ENCODE measurements around the gene SPAG5.

The SPAG5 gene

DNA sequence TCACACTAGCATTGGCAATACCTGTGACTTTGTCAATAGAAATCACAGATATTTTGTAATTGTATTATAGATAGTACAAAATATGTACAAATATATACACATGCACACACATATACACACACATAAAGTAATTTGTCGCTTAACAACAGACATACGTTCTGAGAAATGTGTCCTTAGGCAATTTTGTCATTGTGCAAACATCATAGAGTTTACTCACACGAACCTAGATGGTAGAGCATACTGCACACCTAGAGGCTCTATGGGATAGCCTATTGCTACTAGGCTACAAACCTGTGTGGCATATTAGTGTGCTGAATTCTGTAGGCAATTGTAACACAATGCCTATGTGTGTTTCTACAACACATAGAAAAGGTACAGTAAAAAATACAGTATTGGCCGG is 57.4 kb downstream of the SPAG5 start:
- H3K9ac ChIP-seq (ENCODE audit: low read length in 2 of 2) = no peak overlapping the region
- H3K4me3 ChIP-seq (ENCODE audit: low read length in 2 of 2) = no peak overlapping the region
- H3K27ac ChIP-seq (ENCODE audit: low read length) = no peak overlapping the region
- no peaks in the 10 kb centered on the region for H3K27me3 ChIP-seq (ENCODE audit: control insufficient read depth in 1 of 2, insufficient read depth in 2 of 2, low read length in 2 of 2)
- no peaks in the 10 kb centered on the region for H3K36me3 ChIP-seq (ENCODE audit: control insufficient read depth in 2 of 2, insufficient read depth in 2 of 2, low read length in 2 of 2)
- no peaks in the 10 kb centered on the region for H3K9me3 ChIP-seq (ENCODE audit: control insufficient read depth in 2 of 2, low read length in 2 of 2)
- H3K4me1 ChIP-seq (ENCODE audit: control insufficient read depth, insufficient read depth, low read length) = no peaks in the 10 kb centered on the region

DNA sequence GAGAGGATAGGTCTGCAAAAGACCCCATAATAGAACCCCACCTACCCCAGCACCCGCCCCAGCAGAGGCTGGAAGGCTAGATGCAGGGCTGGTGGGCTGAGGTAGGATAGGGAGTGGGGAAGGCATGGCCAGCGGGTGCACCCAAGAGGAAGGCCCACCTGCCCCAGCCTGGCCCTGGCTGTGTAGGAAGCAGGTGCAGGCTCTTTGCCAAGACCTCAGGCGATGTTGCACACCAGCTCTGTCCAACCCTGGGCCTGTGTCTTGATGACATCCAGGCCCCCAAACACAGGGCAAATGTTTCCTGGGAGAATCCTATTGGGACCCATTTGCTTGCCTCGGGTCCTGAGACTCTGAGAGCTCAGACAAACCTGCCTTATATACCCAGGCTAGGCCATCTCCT is 58.6 kb downstream of the SPAG5 start:
- H3K4me3 ChIP-seq (ENCODE audit: low read length in 2 of 2) = no peak overlapping the region
- no peaks in the 10 kb centered on the region for H3K36me3 ChIP-seq (ENCODE audit: control insufficient read depth in 2 of 2, insufficient read depth in 2 of 2, low read length in 2 of 2)
- no peak overlapping the region for H3K9ac ChIP-seq (ENCODE audit: low read length in 2 of 2)
- no peak overlapping the region for H3K27ac ChIP-seq (ENCODE audit: low read length)
- no peaks in the 10 kb centered on the region for H3K27me3 ChIP-seq (ENCODE audit: control insufficient read depth in 1 of 2, insufficient read depth in 2 of 2, low read length in 2 of 2)
- H3K4me1 ChIP-seq (ENCODE audit: control insufficient read depth, insufficient read depth, low read length) = no peaks in the 10 kb centered on the region
- no peaks in the 10 kb centered on the region for H3K9me3 ChIP-seq (ENCODE audit: control insufficient read depth in 2 of 2, low read length in 2 of 2)

DNA sequence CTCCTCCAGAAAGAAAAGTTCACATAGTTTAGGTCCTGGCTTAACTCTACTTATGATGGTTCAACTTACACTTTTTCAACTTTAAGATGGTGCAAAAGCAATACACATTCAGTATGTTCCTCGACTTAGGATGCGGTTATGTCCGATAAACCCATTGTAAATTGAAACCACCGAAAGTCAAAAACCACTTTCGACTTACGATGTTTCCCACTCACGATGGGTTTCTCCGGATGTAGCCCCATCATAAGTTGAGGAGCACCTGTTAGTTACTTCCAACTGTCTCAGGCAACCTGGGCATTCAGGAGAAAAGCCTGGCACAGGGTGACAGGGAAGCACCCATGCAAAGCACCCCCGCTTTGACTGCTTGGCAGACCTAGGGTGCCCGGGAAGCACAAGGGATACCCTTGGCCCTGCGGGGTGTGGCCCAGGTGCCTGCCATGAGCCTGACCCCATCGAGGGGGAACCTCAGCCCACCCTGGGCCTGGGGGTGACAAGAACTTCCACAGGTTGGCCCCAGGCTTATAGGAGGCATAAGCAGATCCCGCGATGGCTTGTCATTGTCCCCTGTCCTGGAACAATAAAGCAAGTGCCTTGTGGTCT is 60.4 kb downstream of the SPAG5 start:
- Histone ChIP-seq H3K27me3 (ENCODE audit: control insufficient read depth in 1 of 2, insufficient read depth in 2 of 2, low read length in 2 of 2) (no peaks in the 10 kb centered on the region), H3K4me3 (ENCODE audit: low read length in 2 of 2) (no peak overlapping the region), H3K9me3 (ENCODE audit: control insufficient read depth in 2 of 2, low read length in 2 of 2) (no peaks in the 10 kb centered on the region), H3K36me3 (ENCODE audit: control insufficient read depth in 2 of 2, insufficient read depth in 2 of 2, low read length in 2 of 2) (no peaks in the 10 kb centered on the region), H3K4me1 (ENCODE audit: control insufficient read depth, insufficient read depth, low read length) (no peaks in the 10 kb centered on the region), H3K27ac (ENCODE audit: low read length) (no peak overlapping the region), H3K9ac (ENCODE audit: low read length in 2 of 2) (no peak overlapping the region)

DNA sequence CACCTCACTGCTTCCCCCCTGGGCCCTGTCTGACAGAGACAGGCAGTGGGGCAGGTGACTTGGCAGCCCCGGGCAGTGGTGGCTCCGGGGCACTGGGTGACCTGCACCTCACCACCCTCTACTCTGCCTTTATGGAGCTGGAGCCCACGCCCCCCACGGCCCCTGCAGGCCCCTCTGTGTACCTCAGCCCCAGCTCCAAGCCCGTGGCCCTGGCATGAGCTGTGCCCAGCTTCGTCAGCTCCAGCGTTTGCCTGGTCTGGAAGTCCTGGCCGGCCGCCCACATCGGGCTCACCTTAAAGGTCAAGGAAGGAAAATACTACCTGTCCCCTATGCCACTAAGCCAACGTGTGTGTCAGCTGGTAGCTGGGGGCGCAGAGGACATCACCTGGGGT is 61.6 kb downstream of the SPAG5 start:
- Histone ChIP-seq H3K27ac (ENCODE audit: low read length) (no peak overlapping the region), H3K36me3 (ENCODE audit: control insufficient read depth in 2 of 2, insufficient read depth in 2 of 2, low read length in 2 of 2) (no peaks in the 10 kb centered on the region), H3K4me1 (ENCODE audit: control insufficient read depth, insufficient read depth, low read length) (no peaks in the 10 kb centered on the region), H3K27me3 (ENCODE audit: control insufficient read depth in 1 of 2, insufficient read depth in 2 of 2, low read length in 2 of 2) (no peaks in the 10 kb centered on the region), H3K4me3 (ENCODE audit: low read length in 2 of 2) (no peak overlapping the region), H3K9me3 (ENCODE audit: control insufficient read depth in 2 of 2, low read length in 2 of 2) (no peaks in the 10 kb centered on the region), H3K9ac (ENCODE audit: low read length in 2 of 2) (no peak overlapping the region)

DNA sequence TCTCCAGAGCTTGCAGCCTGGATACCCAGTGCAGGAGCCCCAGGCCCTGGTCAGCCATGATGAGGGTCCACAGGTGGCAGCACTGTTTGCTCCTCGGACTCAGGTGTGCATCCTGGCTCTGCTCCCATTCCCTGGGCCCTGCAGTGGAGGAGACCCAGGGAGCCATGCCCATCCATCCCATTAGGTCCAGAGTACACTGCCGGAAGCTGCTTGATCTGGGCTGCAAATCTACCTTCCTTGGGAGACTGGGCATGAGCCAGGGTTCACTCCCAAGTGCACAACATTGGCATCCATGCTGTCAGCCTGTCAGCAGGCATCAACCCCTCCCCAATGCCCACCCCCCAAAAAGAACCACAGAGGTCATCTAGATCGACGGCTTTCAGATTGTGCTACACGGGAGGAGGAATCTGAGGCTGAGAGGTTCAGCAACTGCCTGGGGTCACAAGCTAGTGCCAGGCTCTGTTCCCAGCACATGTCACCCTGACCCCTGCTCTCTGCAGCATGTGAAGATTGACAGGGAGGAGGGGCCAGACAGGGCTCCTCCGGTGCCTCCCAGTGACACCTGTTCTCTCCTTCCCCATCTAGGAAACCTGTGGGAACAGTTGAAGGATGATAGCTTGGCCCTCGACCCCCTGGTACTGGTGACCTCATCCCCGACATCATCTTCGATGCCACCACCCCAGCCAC is 62.1 kb downstream of the SPAG5 start:
- Histone ChIP-seq H3K9me3 (ENCODE audit: control insufficient read depth in 2 of 2, low read length in 2 of 2) (no peaks in the 10 kb centered on the region), H3K9ac (ENCODE audit: low read length in 2 of 2) (no peak overlapping the region), H3K27me3 (ENCODE audit: control insufficient read depth in 1 of 2, insufficient read depth in 2 of 2, low read length in 2 of 2) (peaks cover 0 to under 1% of the 10 kb centered on the region in 2 donors), H3K4me3 (ENCODE audit: low read length in 2 of 2) (no peak overlapping the region), H3K36me3 (ENCODE audit: control insufficient read depth in 2 of 2, insufficient read depth in 2 of 2, low read length in 2 of 2) (no peaks in the 10 kb centered on the region), H3K27ac (ENCODE audit: low read length) (no peak overlapping the region), H3K4me1 (ENCODE audit: control insufficient read depth, insufficient read depth, low read length) (no peaks in the 10 kb centered on the region)

DNA sequence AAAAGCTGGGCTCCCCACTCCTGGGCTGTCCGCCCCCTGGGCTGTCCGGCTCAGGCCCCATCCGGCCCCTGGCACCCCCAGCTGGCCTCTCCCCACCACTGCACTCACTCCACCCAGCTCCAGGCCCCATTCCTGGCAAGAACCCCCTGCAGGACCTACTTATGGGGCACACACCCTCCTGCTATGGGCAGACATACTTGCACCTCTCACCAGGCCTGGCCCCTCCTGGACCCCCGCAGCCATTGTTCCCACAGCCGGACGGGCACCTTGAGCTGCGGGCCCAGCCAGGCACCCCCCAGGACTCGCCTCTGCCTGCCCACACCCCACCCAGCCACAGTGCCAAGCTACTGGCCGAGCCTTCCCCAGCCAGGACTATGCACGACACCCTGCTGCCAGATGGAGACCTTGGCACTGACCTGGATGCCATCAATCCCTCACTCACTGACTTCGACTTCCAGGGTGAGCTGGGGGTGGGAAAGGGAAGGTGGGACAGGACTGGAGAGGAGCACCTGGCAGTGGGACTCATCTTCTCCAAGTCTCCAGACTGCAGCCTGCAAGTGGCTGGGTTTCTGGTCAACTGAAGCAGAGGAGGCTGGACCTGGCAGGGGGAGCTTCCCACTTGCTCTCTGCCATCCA is 64.0 kb downstream of the SPAG5 start:
- Histone ChIP-seq H3K27me3 (ENCODE audit: control insufficient read depth in 1 of 2, insufficient read depth in 2 of 2, low read length in 2 of 2) (peaks cover 0 to 7% of the 10 kb centered on the region in 2 donors), H3K9ac (ENCODE audit: low read length in 2 of 2) (no peak overlapping the region), H3K27ac (ENCODE audit: low read length) (no peak overlapping the region), H3K9me3 (ENCODE audit: control insufficient read depth in 2 of 2, low read length in 2 of 2) (no peaks in the 10 kb centered on the region), H3K4me1 (ENCODE audit: control insufficient read depth, insufficient read depth, low read length) (no peaks in the 10 kb centered on the region), H3K4me3 (ENCODE audit: low read length in 2 of 2) (no peak overlapping the region), H3K36me3 (ENCODE audit: control insufficient read depth in 2 of 2, insufficient read depth in 2 of 2, low read length in 2 of 2) (no peaks in the 10 kb centered on the region)

DNA sequence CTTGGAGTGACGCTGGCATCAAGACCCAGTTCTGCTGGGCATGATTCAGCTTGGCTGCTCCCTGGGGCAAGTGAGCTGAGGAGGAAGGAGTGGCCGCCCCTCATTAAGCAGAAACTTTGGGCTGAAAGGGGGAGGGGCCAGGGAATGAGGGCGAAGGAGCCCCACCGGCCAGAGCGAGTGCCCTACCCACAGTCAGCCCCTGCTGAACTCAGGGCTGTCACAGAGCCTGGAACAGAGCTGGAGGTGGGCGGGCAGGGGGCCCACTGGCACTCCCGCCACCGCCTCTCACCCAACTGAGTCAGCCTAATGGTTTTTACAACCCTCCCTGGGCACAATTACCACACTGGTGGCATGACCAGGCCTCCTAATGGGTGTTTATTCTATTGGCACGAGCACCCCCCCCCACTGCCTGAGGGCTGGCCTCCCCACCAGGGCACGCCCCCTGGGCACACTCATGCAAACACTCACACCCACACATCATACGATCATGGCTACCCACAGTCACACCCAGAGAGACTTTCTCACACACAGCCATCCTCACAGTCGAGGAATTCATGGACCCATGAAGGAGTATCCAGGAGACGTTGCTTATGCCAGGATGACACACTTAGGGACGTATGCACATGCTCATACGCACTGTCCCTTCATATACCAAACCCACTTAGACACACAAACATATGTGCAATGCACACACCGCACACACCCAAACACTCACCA is 65.6 kb downstream of the SPAG5 start:
- H3K36me3 ChIP-seq (ENCODE audit: control insufficient read depth in 2 of 2, insufficient read depth in 2 of 2, low read length in 2 of 2) = no peaks in the 10 kb centered on the region
- H3K9me3 ChIP-seq (ENCODE audit: control insufficient read depth in 2 of 2, low read length in 2 of 2) = no peaks in the 10 kb centered on the region
- H3K4me1 ChIP-seq (ENCODE audit: control insufficient read depth, insufficient read depth, low read length) = no peaks in the 10 kb centered on the region
- H3K4me3 ChIP-seq (ENCODE audit: low read length in 2 of 2) = no peak overlapping the region
- H3K27ac ChIP-seq (ENCODE audit: low read length) = no peak overlapping the region
- H3K27me3 ChIP-seq (ENCODE audit: control insufficient read depth in 1 of 2, insufficient read depth in 2 of 2, low read length in 2 of 2) = peaks cover 0 to 7% of the 10 kb centered on the region in 2 donors
- H3K9ac ChIP-seq (ENCODE audit: low read length in 2 of 2) = no peak overlapping the region

DNA sequence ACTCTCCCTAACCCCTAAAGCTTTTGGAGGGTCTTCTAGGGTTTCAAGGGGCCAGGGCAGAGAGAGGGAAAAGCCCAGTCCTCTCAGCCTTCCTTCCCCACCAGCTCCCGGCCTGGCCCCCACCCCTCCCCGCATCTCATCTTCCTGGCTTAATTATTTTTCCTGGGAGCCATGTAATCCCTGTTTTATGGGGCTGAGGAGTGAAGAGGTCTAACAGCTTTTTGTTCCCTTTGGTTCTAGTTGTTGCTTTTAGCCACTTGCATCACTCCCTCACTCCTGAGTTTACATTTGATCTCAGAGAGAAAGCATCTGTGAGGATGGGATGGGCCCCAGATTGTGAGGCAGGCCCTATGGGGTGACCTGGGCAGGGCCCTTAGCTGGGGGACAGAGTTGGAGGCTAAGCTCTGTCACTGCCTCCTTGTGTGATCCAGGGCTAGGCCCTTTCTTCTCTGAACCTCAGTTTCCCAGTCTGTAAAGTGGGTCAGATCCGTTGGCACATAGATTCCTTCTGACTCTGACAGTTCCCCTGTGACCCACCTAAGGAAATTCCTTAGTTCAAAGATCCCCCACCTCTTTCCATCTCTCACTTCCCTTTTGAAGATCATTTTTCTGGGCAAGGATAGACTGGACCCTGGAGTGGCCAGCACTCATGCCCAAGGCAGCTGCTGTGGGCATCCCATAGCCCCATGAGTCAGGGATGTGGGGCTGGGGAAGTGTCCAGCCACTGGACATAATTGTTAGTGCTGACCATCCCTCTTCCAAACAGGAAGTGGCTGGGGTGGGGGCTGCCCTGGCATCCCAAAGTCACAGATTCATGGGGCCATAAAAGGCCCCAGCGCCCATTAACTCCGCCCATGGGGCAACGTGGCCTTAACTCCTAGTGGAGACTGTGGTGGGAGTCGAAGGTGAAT is 66.5 kb downstream of the SPAG5 start:
- no peak overlapping the region for H3K9ac ChIP-seq (ENCODE audit: low read length in 2 of 2)
- H3K4me3 ChIP-seq (ENCODE audit: low read length in 2 of 2) = no peak overlapping the region
- H3K27ac ChIP-seq (ENCODE audit: low read length) = no peak overlapping the region
- H3K36me3 ChIP-seq (ENCODE audit: control insufficient read depth in 2 of 2, insufficient read depth in 2 of 2, low read length in 2 of 2) = no peaks in the 10 kb centered on the region
- H3K27me3 ChIP-seq (ENCODE audit: control insufficient read depth in 1 of 2, insufficient read depth in 2 of 2, low read length in 2 of 2) = peaks cover 0 to 7% of the 10 kb centered on the region in 2 donors
- no peaks in the 10 kb centered on the region for H3K9me3 ChIP-seq (ENCODE audit: control insufficient read depth in 2 of 2, low read length in 2 of 2)
- H3K4me1 ChIP-seq (ENCODE audit: control insufficient read depth, insufficient read depth, low read length) = no peaks in the 10 kb centered on the region

DNA sequence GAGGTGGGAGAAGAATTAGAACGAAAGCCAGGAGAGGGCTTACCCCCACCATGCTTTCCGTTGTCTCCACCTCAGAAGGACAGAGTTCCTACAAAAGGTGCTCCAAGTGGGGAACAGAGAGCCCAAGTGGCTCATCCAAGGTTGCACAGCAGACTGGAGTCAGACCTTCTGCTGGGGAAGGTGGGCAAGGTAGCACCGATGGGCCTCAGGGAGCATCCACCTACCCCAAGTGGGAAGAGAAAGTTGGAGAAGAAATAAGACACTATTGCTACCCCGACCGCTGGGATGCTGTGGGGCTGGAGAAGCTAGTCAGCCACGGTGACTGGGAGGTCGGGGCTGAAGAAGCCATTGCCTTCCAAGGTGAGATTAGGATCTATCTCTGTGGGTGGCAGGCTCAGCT is 67.9 kb downstream of the SPAG5 start:
- H3K9me3 ChIP-seq (ENCODE audit: control insufficient read depth in 2 of 2, low read length in 2 of 2) = no peaks in the 10 kb centered on the region
- no peak overlapping the region for H3K9ac ChIP-seq (ENCODE audit: low read length in 2 of 2)
- no peaks in the 10 kb centered on the region for H3K4me1 ChIP-seq (ENCODE audit: control insufficient read depth, insufficient read depth, low read length)
- peaks cover 0 to 7% of the 10 kb centered on the region in 2 donors for H3K27me3 ChIP-seq (ENCODE audit: control insufficient read depth in 1 of 2, insufficient read depth in 2 of 2, low read length in 2 of 2)
- H3K4me3 ChIP-seq (ENCODE audit: low read length in 2 of 2) = no peak overlapping the region
- H3K36me3 ChIP-seq (ENCODE audit: control insufficient read depth in 2 of 2, insufficient read depth in 2 of 2, low read length in 2 of 2) = no peaks in the 10 kb centered on the region
- H3K27ac ChIP-seq (ENCODE audit: low read length) = no peak overlapping the region

DNA sequence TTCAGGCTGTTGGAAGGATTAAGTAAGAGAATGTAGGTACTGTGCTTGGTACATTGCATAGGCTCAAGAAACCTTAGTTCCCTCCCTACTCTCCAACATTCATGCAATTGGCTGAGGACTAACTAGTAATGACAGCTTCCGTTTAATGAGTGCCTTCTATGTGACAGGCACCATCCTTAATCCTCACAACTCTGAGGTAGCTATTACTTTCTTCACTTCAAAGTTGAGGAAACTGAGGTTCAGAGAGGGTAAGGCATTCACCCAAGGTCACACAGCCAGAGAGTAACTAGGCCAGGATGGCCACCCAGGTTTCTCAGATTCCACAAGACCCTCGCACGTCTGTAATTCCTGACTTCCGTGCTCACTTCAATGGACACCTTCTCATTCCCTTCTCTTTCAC is 68.6 kb downstream of the SPAG5 start:
- Histone ChIP-seq H3K27me3 (ENCODE audit: control insufficient read depth in 1 of 2, insufficient read depth in 2 of 2, low read length in 2 of 2) (peaks cover 0 to 7% of the 10 kb centered on the region in 2 donors), H3K27ac (ENCODE audit: low read length) (no peak overlapping the region), H3K9ac (ENCODE audit: low read length in 2 of 2) (no peak overlapping the region), H3K36me3 (ENCODE audit: control insufficient read depth in 2 of 2, insufficient read depth in 2 of 2, low read length in 2 of 2) (no peaks in the 10 kb centered on the region), H3K4me3 (ENCODE audit: low read length in 2 of 2) (no peak overlapping the region), H3K4me1 (ENCODE audit: control insufficient read depth, insufficient read depth, low read length) (no peaks in the 10 kb centered on the region), H3K9me3 (ENCODE audit: control insufficient read depth in 2 of 2, low read length in 2 of 2) (no peaks in the 10 kb centered on the region)

Data from stomach smooth muscle (tissue), 2 donors.